Endothelial cell of umbilical vein (primary cell): ENCODE measurements around the gene FAU. TPM values are rescaled to one million over a fixed set of nuclear protein-coding genes. Genes with fewer than 3 reads are reported as not detected.
A peak's percentile ranks its signal among the peaks of the same experiment; 100 is the strongest.

Experiments
- BruUV-seq: library from RNA; stranded (reverse); fragments of 400-500 nt; replicated peaks from 2 replicates; lab custom pipeline; 2021; lab: Mats Ljungman, UMichigan
- CTCF ChIA-PET: fragments of 300-600, 350-600 bp; sonication (Branson Sonifier 250); formaldehyde crosslinking; loops from one replicate; lab custom pipeline; 2021; ENCODE audit warnings: antibody characterized with exemption, inconsistent platforms; lab: Charles Lee
- POLR2A ChIA-PET: fragments of 300-600, 350-600 bp; sonication (Branson Sonifier 250); formaldehyde crosslinking; loops from one replicate; lab custom pipeline; 2021; ENCODE audit warnings: antibody characterized with exemption, inconsistent platforms; lab: Charles Lee
- DNase-seq: peaks from one replicate; pipeline ENCODE4 v3.0.0-alpha.2; 2011; ENCODE audit warnings: low read depth, low spot score
- FAIRE-seq: peaks from 2 replicates; lab custom pipeline; 2011; peaks lifted over from hg19 to GRCh38; lab: Jason Lieb, UNC
- H2AFZ ChIP-seq: 2 replicates; pipeline ENCODE4 v1.6.0; 2012; ENCODE audit warnings: low read depth, low read length, control low read depth, inconsistent platforms
- H3K27ac ChIP-seq: 2 replicates; pipeline ENCODE4 v1.5.1; 2011; ENCODE audit warnings: low read depth, mild to moderate bottlenecking, control low read depth, low read length, moderate library complexity; ENCODE audit not compliant: insufficient read depth
- H3K27me3 ChIP-seq, 2 experiments: 2 replicates each; pipeline versions ENCODE4 v1.6.0 to v1.6.1; 2011; ENCODE audit warnings: low read length in 2 of 2, mixed read lengths in 1 of 2; ENCODE audit not compliant: control insufficient read depth in 2 of 2, insufficient read depth in 2 of 2
- H3K36me3 ChIP-seq, 2 experiments: 2 replicates in 1 of 2; 3 replicates in 1 of 2; pipeline ENCODE4 v1.5.1; 2011; ENCODE audit warnings: low read length in 2 of 2, mild to moderate bottlenecking in 1 of 2, moderate library complexity in 1 of 2; ENCODE audit not compliant: control insufficient read depth in 2 of 2, insufficient read depth in 2 of 2; ENCODE audit errors: extremely low read depth in 1 of 2
- H3K4me1 ChIP-seq: 3 replicates; pipeline ENCODE4 v1.5.1; 2011; ENCODE audit warnings: mild to moderate bottlenecking, low read length; ENCODE audit not compliant: control insufficient read depth, insufficient read depth; ENCODE audit errors: extremely low read depth
- H3K4me2 ChIP-seq: 2 replicates; pipeline ENCODE4 v1.6.1; 2011; ENCODE audit warnings: low read length, control low read depth, mixed read lengths; ENCODE audit not compliant: insufficient read depth
- H3K4me3 ChIP-seq, 3 experiments: fragments of 200-600 bp in 1 of 3; sonication (generic), shearing (Covaris generic) in 1 of 3; replicated peaks in 1 of 3; 2 replicates each; pipeline ENCODE4 v1.5.1; 2011 to 2016; ENCODE audit warnings: control low read depth in 3 of 3, low read length in 3 of 3, mild to moderate bottlenecking in 2 of 3, inconsistent platforms in 1 of 3, low read depth in 1 of 3, moderate library complexity in 1 of 3; ENCODE audit not compliant: insufficient read depth in 1 of 3
- H3K79me2 ChIP-seq: 2 replicates; pipeline ENCODE4 v1.6.0; 2012; ENCODE audit warnings: low read length, inconsistent platforms; ENCODE audit not compliant: control insufficient read depth, insufficient read depth
- H3K9ac ChIP-seq: replicated peaks from 2 replicates; pipeline ENCODE3; 2011; ENCODE audit warnings: low read length, control low read depth; ENCODE audit not compliant: insufficient read depth; ENCODE audit errors: extremely low read depth
- H3K9me1 ChIP-seq: replicated peaks from 3 replicates; pipeline ENCODE4 v1.6.0; 2011; ENCODE audit warnings: mild to moderate bottlenecking, low read length; ENCODE audit not compliant: control insufficient read depth, insufficient read depth; ENCODE audit errors: extremely low read depth
- H3K9me3 ChIP-seq: replicated peaks from 2 replicates; pipeline ENCODE4 v1.5.1; 2012; ENCODE audit warnings: low read length, inconsistent platforms; ENCODE audit not compliant: control insufficient read depth, insufficient read depth
- H4K20me1 ChIP-seq: replicated peaks from 2 replicates; pipeline ENCODE3; 2011; ENCODE audit warnings: mild to moderate bottlenecking, low read length; ENCODE audit not compliant: control insufficient read depth, insufficient read depth; ENCODE audit errors: extremely low read depth
- EZH2 ChIP-seq: IDR thresholded peaks from 2 replicates; pipeline ENCODE4 v1.6.1; 2012; ENCODE audit warnings: borderline replicate concordance, low read depth, mild to moderate bottlenecking, moderate library complexity, low read length, inconsistent platforms; ENCODE audit not compliant: severe bottlenecking
- FOS ChIP-seq: IDR thresholded peaks from 2 replicates; pipeline ENCODE4 v1.6.1; 2011; ENCODE audit warnings: mild to moderate bottlenecking, low read length, moderate library complexity, borderline replicate concordance; ENCODE audit not compliant: insufficient read depth
- GATA2 ChIP-seq: IDR thresholded peaks from 2 replicates; pipeline ENCODE4 v1.7.0; 2011; ENCODE audit warnings: low read depth, mild to moderate bottlenecking, moderate library complexity, mixed read lengths, low read length; ENCODE audit not compliant: insufficient read length, insufficient read depth
- JUN ChIP-seq: IDR thresholded peaks from 2 replicates; pipeline ENCODE4 v1.6.1; 2011; ENCODE audit warnings: borderline replicate concordance, low read depth; ENCODE audit not compliant: insufficient read length, insufficient read depth
- MYC ChIP-seq: IDR thresholded peaks from one replicate; pipeline ENCODE4 v1.6.1; 2011; ENCODE audit warnings: mild to moderate bottlenecking, low read depth, low read length
- POLR2A ChIP-seq: IDR thresholded peaks from 2 replicates; pipeline ENCODE4 v1.6.1; 2012; ENCODE audit warnings: low read depth, mild to moderate bottlenecking, control low read depth, low read length
- POLR2AphosphoS5 ChIP-seq: IDR thresholded peaks from 2 replicates; pipeline ENCODE4 v1.6.1; 2012; ENCODE audit warnings: low read depth, mild to moderate bottlenecking, control low read depth, low read length, moderate library complexity; ENCODE audit not compliant: insufficient read depth
- dilution Hi-C: fragments of 300-500 bp; cut with MboI; formaldehyde crosslinking; loops from one replicate; pipeline ENCODE4 v1.15.0; 2019; ENCODE audit warnings: low sequenced_read_pairs; ENCODE audit not compliant: extremely low pct_ligation_motif_present
- intact Hi-C: fragments of 100-400 bp; cut with micrococcal nuclease; formaldehyde crosslinking; loops from one replicate; pipeline ENCODE4 v1.10.0; 2022
- polyA plus RNA-seq, 4 experiments: library from polyadenylated mRNA; depleted of rRNA in 3 of 4; stranded (reverse) in 3 of 4; unstranded in 1 of 4; fragments of >200 nt; gene quantifications; 2 replicates each; pipeline versions ENCODE4 v1.2.1 to v1.2.3, GENCODE V29; 2011 to 2012; ENCODE audit warnings: missing spikeins in 1 of 4
- total RNA-seq: library from RNA; stranded (reverse); gene quantifications from 2 replicates; pipeline ENCODE4 v1.2.3, GENCODE V29; 2021
- TF ChIP-seq, protein P1 (sequence below), 2 donors: IDR thresholded peaks; 1 replicate in 1 of 2; 2 replicates in 1 of 2; pipeline ENCODE4 v1.5.1; 2011; ENCODE audit warnings: low read length in 2 of 2, mild to moderate bottlenecking in 2 of 2, moderate library complexity in 2 of 2, control low read depth in 1 of 2, inconsistent platforms in 1 of 2, low read depth in 1 of 2; ENCODE audit not compliant: insufficient read depth in 1 of 2; ENCODE audit errors: extremely low read depth in 1 of 2
- TF ChIP-seq, protein P2 (sequence below): IDR thresholded peaks from 2 replicates; pipeline ENCODE4 v1.6.1; 2011; ENCODE audit not compliant: insufficient read depth, insufficient read length

FAU gene
- total and polyA plus RNA-seq, 2 donors (not counting 3 experiments of a cell fraction or from before 2014, with no cell fraction given), result 741 to 746 TPM

GRCh38 chr11:65083834-65084597, 37.9 kb downstream of the FAU start, which contains the start of the genes CDCA5 and ZFPL1:
TSS of gene CDCA5 (minus strand) at chr11:65084040. CDS start at chr11:65083978, 62 bp downstream.
TSS of gene ZFPL1 (plus strand) at chr11:65084222. CDS start at chr11:65084699, 477 bp downstream.
- Histone ChIP-seq H3K4me2 (peak within 1 kb of the TSS; percentile 84), H3K27me3 (no peaks in the 10 kb centered on the region), H3K9me3 (no peaks in the 10 kb centered on the region), H3K4me3 (peak within 1 kb of the TSS; percentile 58 to 92 (median 83)), H3K36me3 (peaks cover 8 to 22% of the 10 kb centered on the region in 2 experiments), H3K9ac (peak within 1 kb of the TSS; percentile 96), H3K9me1 (no peaks in the 10 kb centered on the region), H2AFZ (peak within 1 kb of the TSS; percentile 62), H4K20me1 (no peaks in the 10 kb centered on the region), H3K27ac (peak within 1 kb of the TSS; percentile 61), H3K4me1 (peaks cover 17% of the 10 kb centered on the region), H3K79me2 (peaks cover 34% of the 10 kb centered on the region)
- dilution Hi-C loops (no loop called here), intact Hi-C loops (loop anchor here (1.0 to 2.0 kb wide), 3 partner anchors 12 to 33 kb away; partner anchors contain the start of genes TM7SF2, VPS51 and ZNHIT2)
- ChIA-PET POLR2A (no interaction called here), CTCF (no interaction called here)
- TF ChIP-seq JUN, result peak; percentile 19
- TF ChIP-seq, protein P1, sequence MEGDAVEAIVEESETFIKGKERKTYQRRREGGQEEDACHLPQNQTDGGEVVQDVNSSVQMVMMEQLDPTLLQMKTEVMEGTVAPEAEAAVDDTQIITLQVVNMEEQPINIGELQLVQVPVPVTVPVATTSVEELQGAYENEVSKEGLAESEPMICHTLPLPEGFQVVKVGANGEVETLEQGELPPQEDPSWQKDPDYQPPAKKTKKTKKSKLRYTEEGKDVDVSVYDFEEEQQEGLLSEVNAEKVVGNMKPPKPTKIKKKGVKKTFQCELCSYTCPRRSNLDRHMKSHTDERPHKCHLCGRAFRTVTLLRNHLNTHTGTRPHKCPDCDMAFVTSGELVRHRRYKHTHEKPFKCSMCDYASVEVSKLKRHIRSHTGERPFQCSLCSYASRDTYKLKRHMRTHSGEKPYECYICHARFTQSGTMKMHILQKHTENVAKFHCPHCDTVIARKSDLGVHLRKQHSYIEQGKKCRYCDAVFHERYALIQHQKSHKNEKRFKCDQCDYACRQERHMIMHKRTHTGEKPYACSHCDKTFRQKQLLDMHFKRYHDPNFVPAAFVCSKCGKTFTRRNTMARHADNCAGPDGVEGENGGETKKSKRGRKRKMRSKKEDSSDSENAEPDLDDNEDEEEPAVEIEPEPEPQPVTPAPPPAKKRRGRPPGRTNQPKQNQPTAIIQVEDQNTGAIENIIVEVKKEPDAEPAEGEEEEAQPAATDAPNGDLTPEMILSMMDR (IDR thresholded peaks at IDR 0.05; ENCODE audit: extremely low read depth in 1 of 2, insufficient read depth in 1 of 2, low read depth in 1 of 2, low read length in 2 of 2), result no peak
- TF ChIP-seq FOS, result no peak
- no peak for TF ChIP-seq POLR2A
- TF ChIP-seq, protein P2, sequence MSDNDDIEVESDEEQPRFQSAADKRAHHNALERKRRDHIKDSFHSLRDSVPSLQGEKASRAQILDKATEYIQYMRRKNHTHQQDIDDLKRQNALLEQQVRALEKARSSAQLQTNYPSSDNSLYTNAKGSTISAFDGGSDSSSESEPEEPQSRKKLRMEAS, result peak; percentile 45
- no peak for TF ChIP-seq GATA2
- TF ChIP-seq MYC, result no peak
- no peak for TF ChIP-seq EZH2
- peak; percentile 89 for TF ChIP-seq POLR2AphosphoS5
- FAIRE-seq, result peak; percentile 97
- no TSS peak for BruUV-seq
- peak; percentile 96 for DNase-seq
